ENCODE data around the gene CARMIL1. TPM values are rescaled to one million over a fixed set of nuclear protein-coding genes. Genes with fewer than 3 reads are reported as not detected.
A peak's percentile ranks its signal among the peaks of the same experiment; 100 is the strongest.

The CARMIL1 gene
- total RNA-seq, 2 donors from 2014 or later, result 28.7 to 31.6 TPM

DNA sequence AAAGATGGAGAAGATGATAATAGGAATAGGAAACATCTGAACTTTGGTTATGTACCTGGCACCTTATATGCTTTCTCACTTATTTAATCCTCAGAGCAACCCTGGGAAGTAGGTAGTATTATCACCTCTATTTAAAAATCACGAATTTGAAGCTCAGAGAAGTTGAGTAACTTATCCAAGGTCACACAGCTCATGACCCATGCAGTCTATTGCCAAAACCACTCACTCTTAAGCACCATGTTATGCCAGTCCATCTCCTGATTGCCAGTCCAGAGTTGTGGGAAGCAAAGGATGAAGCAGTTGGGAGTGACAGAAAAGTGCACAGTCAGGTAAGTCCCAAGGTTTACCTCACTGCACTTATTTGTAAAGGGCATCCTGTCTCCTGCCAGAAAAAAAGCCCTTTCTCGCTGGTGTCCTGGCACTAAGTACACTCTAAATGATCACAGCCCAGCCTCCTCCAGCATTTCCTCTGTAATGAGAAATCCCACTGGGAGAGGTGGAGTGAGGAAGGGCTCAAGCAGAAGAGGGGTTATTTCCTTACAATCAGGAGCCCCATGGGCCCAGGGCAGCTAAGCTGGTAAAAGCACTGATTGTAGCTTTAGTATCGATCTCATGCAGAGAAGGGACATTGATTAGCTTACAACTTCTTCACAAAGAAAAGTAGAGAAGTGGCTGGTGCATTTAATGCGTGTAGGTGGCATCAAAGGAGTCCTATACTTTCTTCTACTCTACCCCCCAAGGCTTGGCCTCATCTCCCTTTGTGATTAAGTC, 351.5 kb downstream of the CARMIL1 start:
- no peak overlapping the region for H3K27ac Mint-ChIP-seq
- no peaks in the 10 kb centered on the region for H3K36me3 Mint-ChIP-seq (ENCODE audit: low read depth)
- peaks cover 10% of the 10 kb centered on the region for H3K27me3 Mint-ChIP-seq (ENCODE audit: insufficient read depth)
- Histone ChIP-seq H3K27ac (ENCODE audit: low read depth, low read length) (no peak overlapping the region), H3K4me1 (ENCODE audit: control insufficient read depth, insufficient read depth, low read length) (no peaks in the 10 kb centered on the region), H3K27me3 (ENCODE audit: control insufficient read depth, insufficient read depth, low read length, poor library complexity, severe bottlenecking) (peaks cover 5% of the 10 kb centered on the region), H3K9ac (ENCODE audit: extremely low read depth, low read length, poor library complexity, severe bottlenecking) (no peak overlapping the region), H3K9me3 (ENCODE audit: control insufficient read depth, low read length) (no peaks in the 10 kb centered on the region), H3K4me3 (ENCODE audit: low read length) (no peak overlapping the region), H3K36me3 (ENCODE audit: control insufficient read depth, insufficient read depth, low read length) (no peaks in the 10 kb centered on the region)
- H3K9me3 Mint-ChIP-seq, result no peaks in the 10 kb centered on the region
- WGBS, 2 experiments (ENCODE audit: insufficient coverage in 1 of 2, insufficient read length in 1 of 2), result 76 to 80% methylated on average over 1 to 4 of the region's 4 CpGs
- no peak overlapping the region for H3K4me3 Mint-ChIP-seq
- H3K4me1 Mint-ChIP-seq, result peaks cover 46% of the 10 kb centered on the region
- DNase-seq, result no peak
- TF ChIP-seq, protein P1, sequence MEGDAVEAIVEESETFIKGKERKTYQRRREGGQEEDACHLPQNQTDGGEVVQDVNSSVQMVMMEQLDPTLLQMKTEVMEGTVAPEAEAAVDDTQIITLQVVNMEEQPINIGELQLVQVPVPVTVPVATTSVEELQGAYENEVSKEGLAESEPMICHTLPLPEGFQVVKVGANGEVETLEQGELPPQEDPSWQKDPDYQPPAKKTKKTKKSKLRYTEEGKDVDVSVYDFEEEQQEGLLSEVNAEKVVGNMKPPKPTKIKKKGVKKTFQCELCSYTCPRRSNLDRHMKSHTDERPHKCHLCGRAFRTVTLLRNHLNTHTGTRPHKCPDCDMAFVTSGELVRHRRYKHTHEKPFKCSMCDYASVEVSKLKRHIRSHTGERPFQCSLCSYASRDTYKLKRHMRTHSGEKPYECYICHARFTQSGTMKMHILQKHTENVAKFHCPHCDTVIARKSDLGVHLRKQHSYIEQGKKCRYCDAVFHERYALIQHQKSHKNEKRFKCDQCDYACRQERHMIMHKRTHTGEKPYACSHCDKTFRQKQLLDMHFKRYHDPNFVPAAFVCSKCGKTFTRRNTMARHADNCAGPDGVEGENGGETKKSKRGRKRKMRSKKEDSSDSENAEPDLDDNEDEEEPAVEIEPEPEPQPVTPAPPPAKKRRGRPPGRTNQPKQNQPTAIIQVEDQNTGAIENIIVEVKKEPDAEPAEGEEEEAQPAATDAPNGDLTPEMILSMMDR (conservative IDR thresholded peaks at IDR 0.05), result no peak

DNA sequence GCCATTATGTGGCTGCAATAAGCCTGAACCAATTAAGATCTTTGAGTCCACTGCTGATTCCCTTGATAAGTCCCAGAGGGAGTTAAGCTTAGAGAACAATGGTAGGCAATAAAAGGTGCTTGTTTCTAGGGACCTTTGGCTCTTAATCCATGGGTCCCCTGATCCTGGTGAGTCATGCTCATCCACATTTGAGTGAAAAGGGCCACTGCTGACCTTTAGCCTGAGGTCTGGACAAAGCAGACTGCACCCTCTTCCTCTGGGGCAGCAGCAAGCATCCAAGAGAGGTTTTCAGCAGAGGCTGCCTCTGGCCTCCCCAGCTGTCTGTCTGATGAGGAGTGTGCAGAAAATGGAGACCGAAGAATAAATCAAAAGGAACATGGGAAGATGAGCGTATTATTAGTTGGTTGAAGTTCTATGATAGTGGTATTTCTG, 356.7 kb downstream of the CARMIL1 start:
- H3K4me1 ChIP-seq (ENCODE audit: control insufficient read depth, insufficient read depth, low read length), result no peaks in the 10 kb centered on the region
- Mint-ChIP-seq H3K9me3 (no peaks in the 10 kb centered on the region), H3K27ac (no peak overlapping the region)

DNA sequence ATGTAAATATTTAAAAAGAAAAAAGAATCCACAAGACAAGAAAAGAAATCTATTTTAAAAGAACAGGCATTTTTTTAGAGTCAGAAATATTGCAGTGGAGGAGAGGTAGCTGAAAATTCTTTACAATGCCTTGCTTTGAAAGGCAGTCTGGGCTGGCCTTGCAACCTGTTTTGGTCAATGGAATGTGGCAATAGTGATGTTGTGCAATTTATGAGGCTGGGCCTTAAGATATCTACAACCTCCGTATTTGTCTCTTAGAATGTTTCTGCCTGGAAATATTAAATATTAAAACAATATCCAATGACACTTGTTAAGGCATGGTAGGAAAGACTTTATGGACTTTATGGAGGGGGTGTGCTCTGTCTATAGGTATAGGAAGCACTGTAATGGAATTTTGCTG, 358.0 kb downstream of the CARMIL1 start:
- no peaks in the 10 kb centered on the region for H3K4me1 ChIP-seq (ENCODE audit: control insufficient read depth, insufficient read depth, low read length)
- no peaks in the 10 kb centered on the region for H3K9me3 ChIP-seq (ENCODE audit: control insufficient read depth, low read length)
- H3K27me3 ChIP-seq (ENCODE audit: control insufficient read depth, insufficient read depth, low read length, poor library complexity, severe bottlenecking), result peaks cover 5% of the 10 kb centered on the region
- Mint-ChIP-seq H3K36me3 (ENCODE audit: low read depth) (no peaks in the 10 kb centered on the region), H3K9me3 (no peaks in the 10 kb centered on the region), H3K4me3 (no peak overlapping the region), H3K27ac (no peak overlapping the region), H3K27me3 (ENCODE audit: insufficient read depth) (peaks cover 28% of the 10 kb centered on the region), H3K4me1 (peaks cover 29% of the 10 kb centered on the region)
- no peak overlapping the region for H3K27ac ChIP-seq (ENCODE audit: low read depth, low read length)
- no peak for DNase-seq
- no peaks in the 10 kb centered on the region for H3K36me3 ChIP-seq (ENCODE audit: control insufficient read depth, insufficient read depth, low read length)
- no peak overlapping the region for H3K4me3 ChIP-seq (ENCODE audit: low read length)
- 100% methylated on average over 1 of the region's 1 CpG; no CpG with 5 or more reads in 1 of the 2 experiments for WGBS, 2 experiments (ENCODE audit: insufficient coverage in 1 of 2, insufficient read length in 1 of 2)
- TF ChIP-seq, protein P1 (conservative IDR thresholded peaks at IDR 0.05), result no peak
- no peak overlapping the region for H3K9ac ChIP-seq (ENCODE audit: extremely low read depth, low read length, poor library complexity, severe bottlenecking)

More for the DNA sequence above, 356.7 kb downstream of the CARMIL1 start:
- Histone ChIP-seq H3K27ac (ENCODE audit: low read depth, low read length) (no peak overlapping the region), H3K36me3 (ENCODE audit: control insufficient read depth, insufficient read depth, low read length) (no peaks in the 10 kb centered on the region), H3K4me3 (ENCODE audit: low read length) (no peak overlapping the region), H3K27me3 (ENCODE audit: control insufficient read depth, insufficient read depth, low read length, poor library complexity, severe bottlenecking) (peaks cover 5% of the 10 kb centered on the region), H3K9ac (ENCODE audit: extremely low read depth, low read length, poor library complexity, severe bottlenecking) (no peak overlapping the region), H3K9me3 (ENCODE audit: control insufficient read depth, low read length) (no peaks in the 10 kb centered on the region)
- H3K36me3 Mint-ChIP-seq (ENCODE audit: low read depth), result no peaks in the 10 kb centered on the region
- H3K4me1 Mint-ChIP-seq, result peaks cover 37% of the 10 kb centered on the region
- TF ChIP-seq, protein P1 (conservative IDR thresholded peaks at IDR 0.05), result no peak
- 60 to 93% methylated on average over 1 to 2 of the region's 2 CpGs for WGBS, 2 experiments (ENCODE audit: insufficient coverage in 1 of 2, insufficient read length in 1 of 2)
- peak; percentile 61 for DNase-seq
- H3K4me3 Mint-ChIP-seq, result no peak overlapping the region
- H3K27me3 Mint-ChIP-seq (ENCODE audit: insufficient read depth), result peaks cover 21% of the 10 kb centered on the region

Data from endodermal cell (in vitro differentiated cells).